NCI-H2107 (cell line): Measurements from ENCODE around the gene COBL.

Experiments
- DNase-seq: peaks from one replicate; lab custom pipeline; 2025; lab: John Stamatoyannopoulos, UW

COBL gene

GRCh38 chr7:51046482-51046881 is 270.1 kb downstream of the COBL start:
- no peak for DNase-seq

DNA sequence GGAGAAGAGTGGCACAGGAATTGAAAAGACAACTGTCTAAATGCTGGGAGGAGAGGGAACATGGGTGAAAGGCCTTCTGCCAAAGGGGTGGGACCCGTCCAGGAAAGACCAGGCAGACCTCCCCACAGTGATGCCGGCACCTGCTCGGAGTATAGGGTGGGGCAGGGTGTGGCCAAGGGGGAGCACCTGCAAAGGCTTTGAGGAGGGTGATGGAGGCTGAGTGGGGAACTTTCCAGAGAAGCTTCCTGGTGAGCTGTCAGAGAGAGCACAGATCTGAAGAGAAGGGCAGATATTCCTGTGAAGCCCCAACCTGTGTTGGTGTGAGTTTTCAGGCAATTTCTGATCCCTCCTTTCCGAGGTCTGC is 270.5 kb downstream of the COBL start:
- no peak for DNase-seq

DNA sequence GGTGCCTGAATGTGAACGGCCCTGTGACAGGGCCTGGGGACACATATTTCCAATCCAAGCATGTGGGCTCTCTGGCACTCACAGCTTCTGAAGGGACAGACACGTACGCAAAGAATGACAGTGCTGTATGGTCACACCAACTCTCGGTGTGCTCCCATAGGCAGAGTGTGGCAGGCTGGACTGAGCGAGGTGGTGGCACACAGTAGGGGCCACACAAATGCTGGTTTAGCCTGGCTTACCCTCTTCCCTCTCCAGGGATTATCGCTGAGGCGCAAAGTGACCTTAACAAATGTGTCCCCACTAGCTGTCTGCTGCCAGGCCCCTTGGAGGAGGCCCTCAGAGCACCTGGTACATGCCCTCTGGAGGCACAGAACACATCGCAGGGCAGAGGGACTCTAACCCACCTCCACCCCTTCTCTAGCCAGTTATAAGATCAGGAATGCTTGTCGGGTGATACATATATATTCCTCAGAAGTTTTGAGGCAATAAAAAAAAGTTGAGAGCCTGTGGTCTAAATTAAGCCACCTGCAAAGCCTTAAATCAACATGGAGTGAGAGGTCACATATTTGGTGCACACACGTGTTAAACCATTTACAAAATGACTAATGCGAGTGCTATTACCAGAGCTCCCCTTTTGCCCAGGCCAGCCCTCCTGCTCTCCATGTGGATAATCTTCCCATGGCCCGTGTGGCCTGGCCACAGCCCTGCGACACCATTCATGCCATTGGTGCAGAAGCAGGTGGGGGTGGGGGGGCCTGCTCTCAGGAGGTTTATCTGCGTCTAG is 271.1 kb downstream of the COBL start:
- DNase-seq, result no peak

- no peak for DNase-seq
Observed at GRCh38 chr7:51043461-51043860, 273.1 kb downstream of the COBL start.

DNA sequence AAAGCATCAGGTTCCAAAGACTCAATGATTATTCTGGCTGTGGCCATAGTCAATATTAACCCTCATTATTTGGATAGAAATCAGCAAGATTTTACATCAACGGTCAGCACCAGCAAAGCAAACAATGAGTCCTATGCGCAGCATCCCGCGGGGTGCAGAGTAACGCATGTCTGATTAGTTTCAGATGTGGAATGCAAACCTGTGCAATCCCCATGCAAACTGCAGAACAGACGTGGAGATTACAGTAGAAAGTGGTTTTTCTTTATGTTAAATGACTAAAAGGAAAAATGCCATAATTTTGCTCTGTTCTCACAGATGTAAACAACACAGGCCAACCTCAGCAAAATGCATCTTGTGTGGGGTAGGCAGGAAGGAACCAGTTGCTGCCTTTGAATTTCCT is 275.8 kb downstream of the COBL start:
- DNase-seq, result no peak

DNA sequence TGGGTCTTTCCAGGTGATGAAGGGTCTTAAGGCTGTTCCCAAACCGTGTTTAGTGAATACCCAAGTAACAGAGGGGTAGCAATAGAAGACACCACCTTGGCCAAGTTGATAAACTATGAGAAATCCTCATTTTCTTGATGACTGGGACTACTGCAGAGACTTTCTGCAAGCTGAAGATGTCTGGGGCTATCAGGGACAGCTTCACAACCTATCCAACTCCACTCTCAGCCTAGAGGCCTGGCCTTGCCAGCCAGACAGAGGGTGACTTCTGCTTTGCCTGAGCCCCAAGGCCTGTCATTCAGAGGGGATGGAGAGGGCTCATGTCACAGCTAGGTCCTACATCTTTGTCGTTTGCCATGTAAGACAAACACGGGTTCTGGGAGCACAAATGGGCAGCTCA is 278.0 kb downstream of the COBL start:
- no peak for DNase-seq

GRCh38 chr7:51035716-51036115 is 280.9 kb downstream of the COBL start:
- DNase-seq, result no peak

DNA sequence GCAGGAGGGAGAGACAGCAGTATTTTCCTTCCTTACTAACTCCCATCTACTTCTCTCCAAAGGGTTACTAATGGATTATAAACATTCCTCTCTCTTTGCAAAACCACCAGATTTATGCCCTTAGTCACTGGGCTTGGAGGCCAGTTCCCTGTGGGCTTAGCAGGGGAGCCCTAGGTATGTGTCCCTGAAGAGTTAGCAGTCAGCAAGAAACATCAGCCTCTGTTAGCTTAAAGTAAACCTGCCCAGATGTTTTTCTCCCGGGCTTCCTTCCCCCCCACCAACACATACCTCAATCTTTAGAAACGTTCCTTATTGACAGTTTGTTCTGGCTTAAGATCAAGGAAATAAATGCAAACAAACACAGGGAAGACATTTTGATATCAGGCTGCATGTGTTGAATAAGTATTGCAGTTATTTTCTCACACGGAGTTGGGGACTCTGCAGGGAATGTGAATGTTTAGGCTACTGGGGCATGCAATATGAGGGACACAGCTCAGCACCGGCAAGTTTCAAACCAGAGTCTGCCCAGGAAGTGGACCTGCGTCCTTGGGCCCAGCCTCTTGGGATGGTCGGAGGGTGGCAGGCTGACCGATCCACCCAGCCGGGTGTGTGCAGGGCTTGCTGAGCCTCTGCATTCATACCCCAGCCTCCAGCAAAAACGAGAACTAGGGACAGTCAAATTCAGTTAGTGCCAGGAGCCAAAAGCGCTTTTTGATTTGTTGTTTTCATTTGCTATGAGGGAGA is 281.9 kb downstream of the COBL start:
- DNase-seq, result no peak

DNA sequence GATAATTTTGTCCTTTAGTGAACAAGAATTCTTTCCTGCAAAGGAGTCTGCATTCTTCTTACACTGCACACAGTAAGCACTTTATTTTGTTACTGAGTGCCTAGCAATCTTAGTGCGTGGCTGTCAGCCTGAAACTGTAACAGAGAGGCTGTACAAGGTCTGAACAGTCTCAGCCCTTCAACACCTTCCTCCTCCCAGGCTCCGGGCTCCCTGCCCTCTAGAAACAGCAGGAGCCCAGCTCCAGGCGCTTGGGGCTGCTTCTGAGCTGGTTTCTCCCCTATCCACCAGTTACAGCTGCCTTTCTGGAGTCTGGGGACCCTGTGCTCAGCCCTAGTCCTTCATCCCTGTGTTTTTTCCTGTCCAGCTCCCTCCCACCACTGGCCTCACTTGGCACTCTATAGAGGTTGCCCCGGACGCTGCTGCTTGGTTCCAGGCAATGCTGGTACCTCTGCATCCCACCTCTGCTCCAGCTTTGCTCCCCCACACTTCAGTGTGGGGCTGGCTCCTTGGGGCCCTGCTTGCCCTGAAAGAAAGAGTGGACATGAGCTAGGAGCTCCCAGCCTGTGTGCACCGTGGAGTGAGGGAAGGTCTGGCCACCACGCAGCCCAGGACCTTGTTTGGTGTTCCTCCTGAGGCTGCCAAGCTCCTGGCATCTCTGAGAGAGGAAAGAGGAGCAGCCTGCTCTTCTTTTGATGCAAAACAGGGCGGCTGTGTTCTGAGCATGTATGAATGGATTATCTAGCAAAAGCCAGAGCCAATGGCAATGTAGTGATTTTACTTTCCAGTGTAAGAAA is 282.7 kb downstream of the COBL start:
- DNase-seq, result no peak

GRCh38 chr7:51031791-51032515 is 284.7 kb downstream of the COBL start:
- DNase-seq, result no peak

- DNase-seq, result no peak
Observed at GRCh38 chr7:51031216-51031615, 285.4 kb downstream of the COBL start.

GRCh38 chr7:51029701-51030191 is 286.9 kb downstream of the COBL start:
- no peak for DNase-seq

GRCh38 chr7:51029131-51029530 is 287.5 kb downstream of the COBL start:
- DNase-seq, result no peak

- DNase-seq, result no peak
Observed at GRCh38 chr7:51027935-51028830, 288.4 kb downstream of the COBL start.

GRCh38 chr7:51027106-51027934 is 289.3 kb downstream of the COBL start:
- no peak for DNase-seq

DNA sequence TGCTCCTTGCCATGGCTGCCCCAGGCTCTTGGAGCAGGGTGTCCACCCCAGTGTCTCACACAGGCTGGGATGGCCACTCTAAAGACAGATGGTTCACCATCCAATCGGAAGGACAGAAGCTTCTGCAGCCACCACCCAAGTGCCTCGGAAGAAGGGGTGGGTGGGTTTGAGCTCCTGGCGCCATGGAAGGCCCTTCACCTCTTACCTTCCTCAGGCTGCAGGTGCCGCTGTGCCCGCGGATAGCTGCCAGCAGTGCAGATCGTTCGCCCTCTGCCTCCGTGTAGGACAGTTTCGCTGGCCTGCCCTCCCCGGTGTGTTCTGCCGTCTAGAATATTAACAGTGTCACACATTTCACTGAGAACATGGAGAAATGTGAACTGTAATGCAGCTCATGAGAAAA is 290.3 kb downstream of the COBL start:
- no peak for DNase-seq

GRCh38 chr7:51025668-51026067 is 290.9 kb downstream of the COBL start:
- no peak for DNase-seq

- no peak for DNase-seq
Observed at GRCh38 chr7:51024867-51025266, 291.7 kb downstream of the COBL start.

- no peak for DNase-seq
Observed at GRCh38 chr7:51023547-51023946, 293.1 kb downstream of the COBL start.

- no peak for DNase-seq
Observed at GRCh38 chr7:51022821-51023220, 293.8 kb downstream of the COBL start.
